HepG2 (cell line): ENCODE measurements around the gene CDC42SE1. TPM values are rescaled to one million over a fixed set of nuclear protein-coding genes. Genes with fewer than 3 reads are reported as not detected.

Experiments used
- ASH2L ChIP-seq: fragments of 300-600, 200-600 bp; sonication (generic); IDR thresholded peaks from 2 replicates; pipeline ENCODE4 v1.7.0; 2017; ENCODE audit warnings: low read depth, mild to moderate bottlenecking, moderate library complexity, mixed read lengths, low read length; ENCODE audit not compliant: insufficient read length
- KLF6 ChIP-seq: IDR thresholded peaks from 2 replicates; pipeline ENCODE4 v1.8.0; 2016; ENCODE audit warnings: missing biosample characterization, missing genetic modification reagents
- MAFF ChIP-seq: IDR thresholded peaks from 2 replicates; pipeline ENCODE4 v1.6.1; 2011; ENCODE audit warnings: low read depth, low read length, improper control_type of control experiment
- PAX8 ChIP-seq: sonication (generic); formaldehyde crosslinking; IDR thresholded peaks from 2 replicates; pipeline ENCODE4 v1.8.0; 2022; ENCODE audit warnings: mild to moderate bottlenecking, missing genetic modification reagents, borderline replicate concordance
- RFX3 ChIP-seq: IDR thresholded peaks from 2 replicates; pipeline ENCODE4 v1.6.1; 2016; ENCODE audit warnings: missing biosample characterization, missing genetic modification reagents
- SP2 ChIP-seq: sonication (generic); formaldehyde crosslinking; IDR thresholded peaks from 2 replicates; pipeline ENCODE4 v1.5.1; 2020; ENCODE audit warnings: mild to moderate bottlenecking, missing genetic modification reagents
- SRY ChIP-seq: sonication (generic); formaldehyde crosslinking; IDR thresholded peaks from 2 replicates; pipeline ENCODE4 v1.8.0; 2022; ENCODE audit warnings: mild to moderate bottlenecking, missing genetic modification reagents
- YEATS2 ChIP-seq: sonication (generic); formaldehyde crosslinking; IDR thresholded peaks from 2 replicates; pipeline ENCODE4 v1.4.0; 2020; ENCODE audit warnings: missing genetic modification reagents, borderline replicate concordance
- YY1 ChIP-seq: IDR thresholded peaks from 2 replicates; pipeline ENCODE4 v1.6.1; 2011; ENCODE audit warnings: low read length, low read depth, moderate library complexity, mild to moderate bottlenecking; ENCODE audit not compliant: insufficient read depth, insufficient replicate concordance
- ZNF136 ChIP-seq: sonication (generic); formaldehyde crosslinking; IDR thresholded peaks from 2 replicates; pipeline ENCODE4 v1.8.1; 2022; ENCODE audit warnings: low read depth, mild to moderate bottlenecking, moderate library complexity, missing genetic modification reagents
- ZNF713 ChIP-seq: sonication (generic); formaldehyde crosslinking; IDR thresholded peaks from 2 replicates; pipeline ENCODE4 v1.4.0; 2020; ENCODE audit warnings: mild to moderate bottlenecking, missing genetic modification reagents
- ZNF749 ChIP-seq: sonication (generic); formaldehyde crosslinking; IDR thresholded peaks from 2 replicates; pipeline ENCODE4 v1.8.0; 2022; ENCODE audit warnings: mild to moderate bottlenecking, missing genetic modification reagents, moderate library complexity, borderline replicate concordance
- ZNF768 ChIP-seq: sonication (generic); formaldehyde crosslinking; IDR thresholded peaks from 2 replicates; pipeline ENCODE4 v1.4.0; 2020; ENCODE audit warnings: missing genetic modification reagents
- polyA plus RNA-seq, 8 experiments: library from polyadenylated mRNA; depleted of rRNA in 3 of 8; stranded (reverse) in 7 of 8; unstranded in 1 of 8; fragments of >200 nt; fragmentation: Illumina TruSeq in 4 of 8; extraction: Trizol in 4 of 8; gene quantifications; 2 replicates each; pipeline versions ENCODE4 v1.2.1 to v1.2.3, GENCODE V29; 2011 to 2016; ENCODE audit warnings: low read depth in 4 of 8, missing spikeins in 1 of 8, mixed read lengths in 1 of 8; ENCODE audit not compliant: insufficient read depth in 1 of 8
- total RNA-seq, 5 experiments: library from RNA; depleted of rRNA; stranded (reverse); fragments of >200 nt; fragmentation: Illumina TruSeq; extraction: Trizol; gene quantifications; 2 replicates each; pipeline ENCODE4 v1.2.3, GENCODE V29; 2016; ENCODE audit warnings: low read depth in 1 of 5
- TF ChIP-seq, protein P1 (sequence below): sonication (generic); formaldehyde crosslinking; IDR thresholded peaks from 2 replicates; pipeline ENCODE4 v1.8.1; 2023; ENCODE audit warnings: missing genetic modification reagents, inconsistent platforms, borderline replicate concordance
- TF ChIP-seq, protein P2 (sequence below): sonication (generic); formaldehyde crosslinking; IDR thresholded peaks from 2 replicates; pipeline ENCODE4 v1.4.0; 2020; ENCODE audit warnings: mild to moderate bottlenecking, missing genetic modification reagents, borderline replicate concordance
- TF ChIP-seq, protein P3 (sequence below): sonication (generic); formaldehyde crosslinking; IDR thresholded peaks from 2 replicates; pipeline ENCODE4 v1.8.0; 2022; ENCODE audit warnings: missing genetic modification reagents, mild to moderate bottlenecking, inconsistent platforms, borderline replicate concordance
- TF ChIP-seq, protein P4 (sequence below): sonication (generic); formaldehyde crosslinking; IDR thresholded peaks from 2 replicates; pipeline ENCODE4 v1.8.0; 2022; ENCODE audit warnings: mild to moderate bottlenecking, missing genetic modification reagents; ENCODE audit not compliant: insufficient replicate concordance
- TF ChIP-seq, protein P5 (sequence below): sonication (generic); formaldehyde crosslinking; IDR thresholded peaks from 2 replicates; pipeline ENCODE4 v1.4.0; 2020; ENCODE audit warnings: missing genetic modification reagents, mild to moderate bottlenecking, borderline replicate concordance

The CDC42SE1 gene
- total and polyA plus RNA-seq, 2 of the 13 experiments (the other 11 are each of a cell fraction or from before 2014, with no cell fraction given): 17.6 to 17.9 TPM

DNA sequence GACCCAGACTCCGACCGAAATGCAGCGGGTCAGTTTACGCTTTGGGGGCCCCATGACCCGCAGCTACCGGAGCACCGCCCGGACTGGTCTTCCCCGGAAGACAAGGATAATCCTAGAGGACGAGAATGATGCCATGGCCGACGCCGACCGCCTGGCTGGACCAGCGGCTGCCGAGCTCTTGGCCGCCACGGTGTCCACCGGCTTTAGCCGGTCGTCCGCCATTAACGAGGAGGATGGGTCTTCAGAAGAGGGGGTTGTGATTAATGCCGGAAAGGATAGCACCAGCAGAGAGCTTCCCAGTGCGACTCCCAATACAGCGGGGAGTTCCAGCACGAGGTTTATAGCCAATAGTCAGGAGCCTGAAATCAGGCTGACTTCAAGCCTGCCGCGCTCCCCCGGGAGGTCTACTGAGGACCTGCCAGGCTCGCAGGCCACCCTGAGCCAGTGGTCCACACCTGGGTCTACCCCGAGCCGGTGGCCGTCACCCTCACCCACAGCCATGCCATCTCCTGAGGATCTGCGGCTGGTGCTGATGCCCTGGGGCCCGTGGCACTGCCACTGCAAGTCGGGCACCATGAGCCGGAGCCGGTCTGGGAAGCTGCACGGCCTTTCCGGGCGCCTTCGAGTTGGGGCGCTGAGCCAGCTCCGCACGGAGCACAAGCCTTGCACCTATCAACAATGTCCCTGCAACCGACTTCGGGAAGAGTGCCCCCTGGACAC is 11.3 kb downstream of the CDC42SE1 start (continued):
- TF ChIP-seq, protein P1, sequence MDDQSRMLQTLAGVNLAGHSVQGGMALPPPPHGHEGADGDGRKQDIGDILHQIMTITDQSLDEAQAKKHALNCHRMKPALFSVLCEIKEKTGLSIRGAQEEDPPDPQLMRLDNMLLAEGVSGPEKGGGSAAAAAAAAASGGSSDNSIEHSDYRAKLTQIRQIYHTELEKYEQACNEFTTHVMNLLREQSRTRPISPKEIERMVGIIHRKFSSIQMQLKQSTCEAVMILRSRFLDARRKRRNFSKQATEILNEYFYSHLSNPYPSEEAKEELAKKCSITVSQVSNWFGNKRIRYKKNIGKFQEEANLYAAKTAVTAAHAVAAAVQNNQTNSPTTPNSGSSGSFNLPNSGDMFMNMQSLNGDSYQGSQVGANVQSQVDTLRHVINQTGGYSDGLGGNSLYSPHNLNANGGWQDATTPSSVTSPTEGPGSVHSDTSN (CRISPR knock-in tag): peak; percentile 49; the same call in 1 of the 2 replicates
- TF ChIP-seq ZNF768 (CRISPR knock-in tag) (peak; percentile 64), KLF6 (peak; percentile 43; the same call in 1 of the 2 replicates), MAFF (no peak), ZNF713 (CRISPR knock-in tag) (no peak), SRY (CRISPR knock-in tag) (peak; percentile 56; the same call in 1 of the 2 replicates), RFX3 (no peak), ASH2L (peak; percentile 51), ZNF749 (CRISPR knock-in tag) (peak; percentile 59; the same call in 1 of the 2 replicates), ZNF136 (peak; percentile 77; the same call in 1 of the 2 replicates), YEATS2 (CRISPR knock-in tag) (peak; percentile 4; the same call in 1 of the 2 replicates), PAX8 (CRISPR knock-in tag) (peak; percentile 70; the same call in 1 of the 2 replicates), SP2 (CRISPR knock-in tag) (peak; percentile 15; the same call in 1 of the 2 replicates), YY1 (peak; percentile 65)
- TF ChIP-seq, protein P2, sequence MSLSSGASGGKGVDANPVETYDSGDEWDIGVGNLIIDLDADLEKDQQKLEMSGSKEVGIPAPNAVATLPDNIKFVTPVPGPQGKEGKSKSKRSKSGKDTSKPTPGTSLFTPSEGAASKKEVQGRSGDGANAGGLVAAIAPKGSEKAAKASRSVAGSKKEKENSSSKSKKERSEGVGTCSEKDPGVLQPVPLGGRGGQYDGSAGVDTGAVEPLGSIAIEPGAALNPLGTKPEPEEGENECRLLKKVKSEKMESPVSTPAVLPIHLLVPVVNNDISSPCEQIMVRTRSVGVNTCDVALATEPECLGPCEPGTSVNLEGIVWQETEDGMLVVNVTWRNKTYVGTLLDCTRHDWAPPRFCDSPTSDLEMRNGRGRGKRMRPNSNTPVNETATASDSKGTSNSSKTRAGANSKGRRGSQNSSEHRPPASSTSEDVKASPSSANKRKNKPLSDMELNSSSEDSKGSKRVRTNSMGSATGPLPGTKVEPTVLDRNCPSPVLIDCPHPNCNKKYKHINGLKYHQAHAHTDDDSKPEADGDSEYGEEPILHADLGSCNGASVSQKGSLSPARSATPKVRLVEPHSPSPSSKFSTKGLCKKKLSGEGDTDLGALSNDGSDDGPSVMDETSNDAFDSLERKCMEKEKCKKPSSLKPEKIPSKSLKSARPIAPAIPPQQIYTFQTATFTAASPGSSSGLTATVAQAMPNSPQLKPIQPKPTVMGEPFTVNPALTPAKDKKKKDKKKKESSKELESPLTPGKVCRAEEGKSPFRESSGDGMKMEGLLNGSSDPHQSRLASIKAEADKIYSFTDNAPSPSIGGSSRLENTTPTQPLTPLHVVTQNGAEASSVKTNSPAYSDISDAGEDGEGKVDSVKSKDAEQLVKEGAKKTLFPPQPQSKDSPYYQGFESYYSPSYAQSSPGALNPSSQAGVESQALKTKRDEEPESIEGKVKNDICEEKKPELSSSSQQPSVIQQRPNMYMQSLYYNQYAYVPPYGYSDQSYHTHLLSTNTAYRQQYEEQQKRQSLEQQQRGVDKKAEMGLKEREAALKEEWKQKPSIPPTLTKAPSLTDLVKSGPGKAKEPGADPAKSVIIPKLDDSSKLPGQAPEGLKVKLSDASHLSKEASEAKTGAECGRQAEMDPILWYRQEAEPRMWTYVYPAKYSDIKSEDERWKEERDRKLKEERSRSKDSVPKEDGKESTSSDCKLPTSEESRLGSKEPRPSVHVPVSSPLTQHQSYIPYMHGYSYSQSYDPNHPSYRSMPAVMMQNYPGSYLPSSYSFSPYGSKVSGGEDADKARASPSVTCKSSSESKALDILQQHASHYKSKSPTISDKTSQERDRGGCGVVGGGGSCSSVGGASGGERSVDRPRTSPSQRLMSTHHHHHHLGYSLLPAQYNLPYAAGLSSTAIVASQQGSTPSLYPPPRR (CRISPR knock-in tag): 0 out of 2 replicates have a peak, but pooled peaks have one; percentile 28
- TF ChIP-seq, protein P3, sequence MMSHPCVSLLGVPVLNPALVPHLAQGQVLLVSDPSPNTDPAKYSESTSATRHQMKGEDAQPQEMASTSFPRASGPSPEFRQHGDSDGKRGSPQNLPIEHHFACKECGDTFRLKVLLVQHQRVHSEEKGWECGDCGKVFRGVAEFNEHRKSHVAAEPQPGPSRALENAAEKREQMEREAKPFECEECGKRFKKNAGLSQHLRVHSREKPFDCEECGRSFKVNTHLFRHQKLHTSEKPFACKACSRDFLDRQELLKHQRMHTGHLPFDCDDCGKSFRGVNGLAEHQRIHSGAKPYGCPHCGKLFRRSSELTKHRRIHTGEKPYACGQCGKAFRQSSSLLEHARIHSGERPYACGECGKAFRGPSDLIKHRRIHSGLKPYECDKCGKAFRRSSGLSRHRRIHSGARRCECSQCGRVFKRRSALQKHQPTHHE (CRISPR knock-in tag): no peak
- TF ChIP-seq, protein P4, sequence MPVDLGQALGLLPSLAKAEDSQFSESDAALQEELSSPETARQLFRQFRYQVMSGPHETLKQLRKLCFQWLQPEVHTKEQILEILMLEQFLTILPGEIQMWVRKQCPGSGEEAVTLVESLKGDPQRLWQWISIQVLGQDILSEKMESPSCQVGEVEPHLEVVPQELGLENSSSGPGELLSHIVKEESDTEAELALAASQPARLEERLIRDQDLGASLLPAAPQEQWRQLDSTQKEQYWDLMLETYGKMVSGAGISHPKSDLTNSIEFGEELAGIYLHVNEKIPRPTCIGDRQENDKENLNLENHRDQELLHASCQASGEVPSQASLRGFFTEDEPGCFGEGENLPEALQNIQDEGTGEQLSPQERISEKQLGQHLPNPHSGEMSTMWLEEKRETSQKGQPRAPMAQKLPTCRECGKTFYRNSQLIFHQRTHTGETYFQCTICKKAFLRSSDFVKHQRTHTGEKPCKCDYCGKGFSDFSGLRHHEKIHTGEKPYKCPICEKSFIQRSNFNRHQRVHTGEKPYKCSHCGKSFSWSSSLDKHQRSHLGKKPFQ (CRISPR knock-in tag): peak; percentile 43
- TF ChIP-seq, protein P5, sequence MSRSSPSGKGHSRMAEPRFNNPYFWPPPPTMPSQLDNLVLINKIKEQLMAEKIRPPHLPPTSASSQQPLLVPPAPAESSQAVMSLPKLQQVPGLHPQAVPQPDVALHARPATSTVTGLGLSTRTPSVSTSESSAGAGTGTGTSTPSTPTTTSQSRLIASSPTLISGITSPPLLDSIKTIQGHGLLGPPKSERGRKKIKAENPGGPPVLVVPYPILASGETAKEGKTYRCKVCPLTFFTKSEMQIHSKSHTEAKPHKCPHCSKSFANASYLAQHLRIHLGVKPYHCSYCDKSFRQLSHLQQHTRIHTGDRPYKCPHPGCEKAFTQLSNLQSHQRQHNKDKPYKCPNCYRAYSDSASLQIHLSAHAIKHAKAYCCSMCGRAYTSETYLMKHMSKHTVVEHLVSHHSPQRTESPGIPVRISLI (CRISPR knock-in tag): no peak
